Urothelium cell line (cell line): ENCODE measurements around the gene PRPF6.

Experiments
- DNase-seq: peaks from one replicate; pipeline ENCODE4 v3.0.0; 2011; ENCODE audit warnings: low spot score, mixed read lengths
- FAIRE-seq: peaks from 2 replicates; lab custom pipeline; 2011; peaks lifted over from hg19 to GRCh38; lab: Jason Lieb, UNC

PRPF6 gene

DNA sequence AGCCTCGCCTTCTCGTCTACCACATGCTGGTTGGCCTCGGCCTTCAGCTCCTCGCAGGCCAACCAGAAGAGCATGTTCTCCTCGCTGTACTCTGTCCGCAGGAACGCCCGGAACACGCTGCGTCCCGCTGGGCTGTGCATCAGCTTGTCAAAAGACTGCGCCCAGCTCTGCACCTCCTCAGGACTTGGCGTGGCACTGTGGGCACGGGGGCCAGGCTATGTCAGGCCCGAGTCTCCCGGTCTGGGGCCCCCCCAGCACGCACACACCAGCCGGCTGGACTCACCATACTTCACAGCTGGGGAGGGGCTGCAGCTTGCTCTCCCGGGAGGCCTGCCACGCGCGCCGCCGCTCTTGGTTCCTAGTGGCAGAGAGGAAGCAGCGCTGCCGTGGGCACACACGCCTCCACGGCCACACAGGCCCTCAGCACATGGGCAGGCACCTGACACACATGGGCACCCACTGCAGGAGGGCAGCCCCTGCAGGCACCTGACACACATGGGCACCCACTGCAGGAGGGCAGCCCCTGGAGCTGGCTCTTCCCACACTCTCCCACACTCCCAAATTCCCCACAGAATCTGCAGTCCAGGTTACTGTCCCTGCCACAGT is 93.4 kb downstream of the PRPF6 start:
- FAIRE-seq, result no peak
- no peak for DNase-seq

DNA sequence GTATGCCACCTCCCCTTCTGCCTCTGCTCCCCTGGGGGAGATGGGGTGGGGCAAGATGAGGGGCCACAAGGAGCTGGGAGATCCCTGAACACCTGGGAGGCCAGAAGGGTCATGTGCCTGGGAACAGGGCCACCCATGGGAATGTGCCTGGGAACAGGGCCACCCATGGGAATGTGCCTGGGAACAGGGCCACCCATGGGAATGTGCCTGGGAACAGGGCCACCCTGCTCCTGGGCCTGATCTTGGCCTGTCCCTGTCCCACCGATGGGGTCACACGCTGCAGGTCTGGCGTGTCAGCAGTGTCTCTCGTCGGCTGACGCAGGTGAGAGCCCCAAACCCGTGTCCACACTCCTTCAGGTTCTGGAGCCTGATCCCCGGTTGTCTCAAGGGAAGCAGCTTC is 94.0 kb downstream of the PRPF6 start:
- no peak for FAIRE-seq
- DNase-seq, result no peak

- DNase-seq, result no peak
- FAIRE-seq, result no peak
These were observed 94.6 kb downstream of the PRPF6 start for GRCh38 chr20:64075556-64075955.

GRCh38 chr20:64076061-64076997 is 95.4 kb downstream of the PRPF6 start:
- FAIRE-seq (no peak), DNase-seq (no peak)

GRCh38 chr20:64077094-64077493 is 96.2 kb downstream of the PRPF6 start:
- FAIRE-seq, result no peak
- DNase-seq, result no peak

DNA sequence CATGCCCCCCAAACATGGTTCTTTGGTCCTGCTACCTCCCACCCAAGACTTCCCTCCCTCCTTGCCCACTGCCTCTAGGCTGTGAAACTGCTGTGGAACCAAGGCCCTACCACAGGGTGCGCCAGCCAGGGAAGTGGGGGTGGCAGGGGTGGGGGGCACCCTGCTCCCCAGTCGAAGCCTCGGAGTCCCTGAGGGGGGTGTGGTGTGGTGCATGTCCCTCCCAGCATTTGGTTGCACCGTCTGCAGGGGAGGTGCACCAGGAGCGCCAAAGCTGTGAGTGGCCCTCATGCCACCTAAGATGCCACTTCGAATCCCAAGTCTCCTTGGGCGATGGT is 96.6 kb downstream of the PRPF6 start:
- FAIRE-seq, result no peak
- no peak for DNase-seq

DNA sequence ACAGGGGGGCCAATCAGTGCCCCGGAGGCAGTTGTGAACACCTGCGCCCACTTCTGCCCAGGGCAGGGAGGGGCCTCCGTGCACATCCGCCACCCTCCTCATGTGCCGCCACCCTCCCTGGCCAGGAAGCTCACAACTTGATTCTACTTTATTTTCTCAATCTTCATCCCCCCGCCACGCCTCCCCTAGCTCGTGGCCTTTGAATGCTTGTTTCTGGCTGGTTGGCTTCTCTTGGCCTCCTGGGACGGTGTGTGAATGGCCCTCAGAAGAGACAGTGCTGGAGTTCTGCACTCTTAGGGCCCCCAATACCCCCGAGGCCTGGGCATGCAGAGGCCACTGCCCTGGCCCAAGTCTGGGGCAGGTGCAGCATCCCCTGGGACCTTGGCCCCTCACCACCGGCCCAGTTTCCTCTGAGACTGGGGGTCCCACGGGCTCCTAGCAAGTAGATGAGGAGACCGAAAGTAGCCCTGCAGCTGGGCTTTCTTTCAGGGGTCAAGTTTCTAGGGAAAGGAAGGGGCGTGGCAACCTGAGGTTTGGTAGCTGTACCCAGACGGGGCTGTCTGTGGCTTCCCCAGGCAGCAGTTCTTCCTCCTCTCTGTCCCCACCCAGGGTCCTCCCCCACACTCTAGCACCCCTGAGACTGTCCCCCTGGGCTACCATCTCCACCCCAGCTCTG is 97.1 kb downstream of the PRPF6 start:
- DNase-seq, result no peak
- FAIRE-seq, result no peak

DNA sequence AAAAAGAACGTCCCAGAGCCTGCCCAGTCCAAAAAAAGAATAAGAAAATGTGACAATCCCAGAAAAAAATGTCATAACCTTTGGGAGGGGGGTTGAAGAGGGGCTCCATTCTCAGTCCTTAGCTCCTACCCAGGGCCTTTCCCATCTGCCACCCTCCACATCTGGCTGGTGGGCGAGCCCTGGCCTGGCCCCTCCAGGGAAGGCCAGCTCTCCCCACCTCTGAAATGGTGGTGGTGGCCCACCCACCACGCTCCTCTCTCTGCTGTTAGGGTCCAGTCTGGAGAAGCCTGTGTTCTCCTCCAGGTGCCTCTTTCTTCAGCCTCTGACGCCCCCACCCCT is 98.0 kb downstream of the PRPF6 start:
- FAIRE-seq (no peak), DNase-seq (no peak)

DNA sequence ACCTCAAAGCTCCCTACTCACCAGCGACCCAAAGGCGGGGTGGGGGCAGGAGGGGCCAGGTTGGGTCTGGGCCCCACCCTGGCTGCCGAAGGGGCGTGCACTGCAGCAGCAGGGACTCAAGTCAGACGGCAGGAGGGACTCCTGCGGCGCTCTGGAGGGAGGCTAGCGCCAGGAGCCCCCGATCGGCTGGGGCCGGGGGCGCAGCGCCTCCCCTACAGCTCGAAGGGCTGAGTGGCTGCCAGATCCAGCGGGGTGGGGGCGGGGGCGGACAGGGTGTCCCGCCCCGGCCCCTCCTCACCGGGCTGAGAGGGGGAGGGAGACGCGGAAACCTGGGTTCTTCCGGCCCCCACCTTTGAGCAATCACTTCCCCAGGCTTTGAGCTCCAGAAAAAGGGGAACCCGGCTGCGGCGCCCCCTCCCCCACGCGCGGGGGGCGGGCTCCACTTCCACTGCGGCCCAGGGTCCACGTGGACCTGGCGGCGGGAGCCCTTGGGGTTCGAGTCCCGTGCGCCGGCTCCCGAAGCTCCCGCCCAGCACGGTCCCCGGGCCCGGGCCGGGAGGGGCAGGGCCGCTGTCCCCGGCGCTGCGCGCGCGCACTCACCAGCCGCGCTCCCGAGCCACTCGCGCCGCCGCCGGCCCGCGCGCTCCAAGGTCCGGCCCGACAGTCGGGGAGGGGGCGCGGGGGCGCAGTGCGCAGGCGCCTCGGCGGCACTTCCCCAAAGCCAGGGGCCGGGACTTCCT is 98.5 kb downstream of the PRPF6 start, which contains the start of gene RGS19:
TSS of gene RGS19 (minus strand) at position 246 of the 740 bp plus-strand sequence. CDS start 2,632 bp downstream, outside the sequence.
- DNase-seq (peak; percentile 91), FAIRE-seq (no peak)

DNA sequence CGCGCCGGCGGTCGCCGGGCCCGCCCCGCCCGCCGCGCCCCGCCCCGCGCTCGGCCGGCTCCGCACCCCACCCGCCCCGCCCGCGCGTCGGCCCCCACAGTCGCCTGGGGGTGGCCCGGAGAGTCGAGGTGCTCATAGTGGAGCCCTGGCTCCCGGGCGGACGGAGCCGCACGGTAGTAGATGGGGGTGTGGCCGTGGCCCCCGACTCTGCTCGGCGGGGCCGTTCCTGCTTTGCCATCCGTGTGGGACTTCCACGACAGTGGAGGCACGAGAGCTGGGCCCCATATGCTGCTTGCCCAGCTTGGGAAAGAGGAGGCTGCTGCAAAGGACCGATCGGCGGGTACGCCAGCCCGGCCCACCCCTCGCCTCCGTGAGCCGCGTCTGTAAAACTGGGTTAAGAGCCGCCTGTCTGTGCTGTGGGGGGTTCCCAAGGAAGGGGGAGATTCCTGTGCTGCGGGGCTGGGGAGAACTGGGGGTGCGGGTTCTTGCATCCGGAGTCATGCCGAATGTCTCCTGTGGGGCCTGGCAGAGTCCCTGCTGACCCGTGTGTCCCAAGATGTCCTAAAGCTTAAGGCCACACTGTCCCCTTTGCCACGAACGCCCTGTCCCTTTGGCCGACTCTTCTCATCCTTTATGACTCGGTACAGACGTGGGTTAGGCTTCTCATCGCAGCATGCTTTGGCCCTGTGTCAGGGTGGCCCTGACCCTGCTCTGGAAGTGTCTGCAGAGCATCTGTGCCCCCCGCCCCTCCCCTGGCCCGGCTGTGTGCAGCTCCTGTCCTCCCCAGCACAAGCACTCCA is 99.3 kb downstream of the PRPF6 start, which contains the start of gene OPRL1:
TSS of gene OPRL1 (plus strand) at position 70 of the 800 bp plus-strand sequence. CDS start 12,639 bp downstream, outside the sequence.
- no peak for DNase-seq
- no peak for FAIRE-seq

GRCh38 chr20:64080813-64081623 is 100.1 kb downstream of the PRPF6 start:
- DNase-seq (no peak), FAIRE-seq (no peak)

DNA sequence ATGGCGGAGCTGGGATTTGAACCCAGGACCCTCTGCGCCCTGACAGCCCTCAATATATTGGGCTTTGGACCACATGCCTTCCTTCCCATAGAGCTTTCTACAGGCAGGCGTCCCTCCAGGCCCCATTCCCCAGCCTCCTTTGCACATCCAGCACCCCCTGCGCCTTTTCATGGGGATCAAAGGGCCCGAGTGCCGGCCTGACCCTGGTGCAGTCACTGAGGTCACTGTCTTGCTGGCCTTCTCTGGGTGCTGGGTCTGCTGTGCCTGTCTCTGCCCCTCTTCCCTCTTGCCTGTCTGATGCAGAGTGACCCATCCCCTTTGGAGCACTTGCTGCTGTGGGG is 100.7 kb downstream of the PRPF6 start:
- no peak for DNase-seq
- FAIRE-seq, result no peak

GRCh38 chr20:64082126-64082731 is 101.3 kb downstream of the PRPF6 start:
- FAIRE-seq, result no peak
- DNase-seq, result no peak
